Measurements from ENCODE around the gene DOK3. TPM values are rescaled to one million over a fixed set of nuclear protein-coding genes. Genes with fewer than 3 reads are reported as not detected.

The DOK3 gene
- total RNA-seq, 3 donors from 2014 or later, result 3.7 to 10.3 (median 8.4) TPM

GRCh38 chr5:177456976-177457851, 52.4 kb downstream of the DOK3 start:
- ATAC-seq (peak; percentile 57), DNase-seq (peak; percentile 69 to 87 (median 78))
- peaks cover 13% of the 10 kb centered on the region for H3K4me1 ChIP-seq (ENCODE audit: low read depth)
- TF ChIP-seq CTCF (IDR thresholded peaks at IDR 0.05), result peak; percentile 48
- intact Hi-C loops (cut with DNase I, micrococcal nuclease), result no loop called here
- H3K4me3 ChIP-seq, result no peak overlapping the region
- no peaks in the 10 kb centered on the region for H3K36me3 ChIP-seq (ENCODE audit: low read depth)
- H3K9me3 ChIP-seq, result no peaks in the 10 kb centered on the region

- peak in 2 of 3 donors; percentile 54 to 69 for DNase-seq
- Histone ChIP-seq H3K36me3 (ENCODE audit: low read depth) (no peaks in the 10 kb centered on the region), H3K4me3 (no peak overlapping the region), H3K4me1 (ENCODE audit: low read depth) (peaks cover 13% of the 10 kb centered on the region), H3K9me3 (no peaks in the 10 kb centered on the region)
- no peak for TF ChIP-seq CTCF (IDR thresholded peaks at IDR 0.05)
- intact Hi-C loops (cut with DNase I, micrococcal nuclease), result no loop called here
- ATAC-seq, result no peak
Observed at GRCh38 chr5:177456591-177456964, 53.0 kb downstream of the DOK3 start.

GRCh38 chr5:177455661-177456590, 53.7 kb downstream of the DOK3 start:
- DNase-seq (peak; percentile 95 to 98 (median 97)), ATAC-seq (peak; percentile 70)
- peak overlapping the region; percentile 36 for H3K4me3 ChIP-seq
- intact Hi-C loops (cut with DNase I, micrococcal nuclease), result no loop called here
- no peaks in the 10 kb centered on the region for H3K36me3 ChIP-seq (ENCODE audit: low read depth)
- no peaks in the 10 kb centered on the region for H3K9me3 ChIP-seq
- peak; percentile 92 for TF ChIP-seq CTCF (IDR thresholded peaks at IDR 0.05)
- peaks cover 13% of the 10 kb centered on the region for H3K4me1 ChIP-seq (ENCODE audit: low read depth)

GRCh38 chr5:177455036-177455660, 54.5 kb downstream of the DOK3 start:
- peak; percentile 89 to 95 (median 94) for DNase-seq
- peak overlapping the region; percentile 36 for H3K4me3 ChIP-seq
- intact Hi-C loops (cut with DNase I, micrococcal nuclease), result no loop called here

More at GRCh38 chr5:177455036-177455660, 54.5 kb downstream of the DOK3 start:
- ATAC-seq, result peak; percentile 71
- H3K9me3 ChIP-seq, result no peaks in the 10 kb centered on the region
- peak; percentile 75 for TF ChIP-seq CTCF (IDR thresholded peaks at IDR 0.05)
- H3K4me1 ChIP-seq (ENCODE audit: low read depth), result peaks cover 13% of the 10 kb centered on the region
- no peaks in the 10 kb centered on the region for H3K36me3 ChIP-seq (ENCODE audit: low read depth)
